GM20431 (cell line): ENCODE measurements around the gene DNAH8.

ENCODE experiments used
- in situ Hi-C: fragments of 300-500 bp; cut with MseI, MboI; formaldehyde crosslinking; loops from one replicate; pipeline ENCODE4 v1.15.0; 2020; ENCODE audit warnings: low sequenced_read_pairs; ENCODE audit not compliant: unreplicated experiment

The DNAH8 gene

DNA sequence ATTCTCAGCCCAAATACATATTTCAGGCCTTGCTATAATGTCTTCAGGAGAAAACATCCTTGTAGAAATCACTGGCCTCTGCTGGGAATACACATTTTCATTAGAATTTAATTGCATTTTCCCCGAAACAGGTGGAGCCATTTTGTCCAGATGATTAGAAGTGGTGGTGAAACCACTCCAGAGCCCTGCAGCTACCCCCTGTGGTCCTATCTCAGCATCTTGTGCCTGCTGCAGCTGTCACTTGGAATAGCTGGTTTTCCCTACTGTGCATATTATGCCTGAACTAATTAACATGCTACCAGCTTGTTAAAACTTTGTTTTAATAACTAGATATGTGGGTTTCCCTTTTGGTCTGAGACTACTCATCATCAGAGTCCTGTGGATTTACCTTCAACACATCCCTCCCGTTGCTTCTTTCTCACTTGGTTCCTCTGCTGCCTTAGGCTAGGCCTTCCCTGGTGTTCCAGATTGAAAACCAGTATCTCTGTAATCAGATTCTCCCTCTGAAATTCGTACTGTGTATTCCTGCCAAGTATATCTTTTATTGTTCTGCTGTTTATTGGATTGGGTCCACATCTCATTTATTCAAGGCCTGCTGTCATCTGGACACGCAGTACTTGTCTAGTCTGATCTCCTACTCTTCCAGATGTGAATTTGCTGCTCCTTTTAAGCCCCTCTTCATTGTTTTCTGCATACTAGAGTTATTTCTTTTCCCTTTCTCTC, 15.2 kb downstream of the DNAH8 start:
- in situ Hi-C loops: no loop called here

GRCh38 chr6:38736951-38737350, 21.8 kb downstream of the DNAH8 start:
- in situ Hi-C loops: no loop called here

DNA sequence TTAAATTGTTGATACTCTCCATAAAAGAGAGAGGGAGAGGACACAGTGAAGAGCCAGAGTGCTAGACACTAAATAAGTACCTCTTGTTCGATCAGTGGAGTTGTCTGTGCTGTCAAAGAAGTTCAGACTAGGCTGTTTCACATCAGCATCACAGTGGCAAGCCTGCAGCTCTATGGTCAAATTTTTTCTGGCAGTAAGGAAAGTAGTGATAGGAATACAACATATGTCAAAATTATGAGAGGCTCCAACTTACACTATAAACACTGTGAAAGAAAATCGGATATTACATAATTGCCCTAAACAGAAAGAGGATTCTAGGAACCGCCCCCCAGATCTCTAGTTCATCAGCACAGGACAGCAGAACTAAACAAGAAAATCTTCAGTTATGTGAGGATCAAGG, 23.1 kb downstream of the DNAH8 start:
- in situ Hi-C loops: no loop called here

DNA sequence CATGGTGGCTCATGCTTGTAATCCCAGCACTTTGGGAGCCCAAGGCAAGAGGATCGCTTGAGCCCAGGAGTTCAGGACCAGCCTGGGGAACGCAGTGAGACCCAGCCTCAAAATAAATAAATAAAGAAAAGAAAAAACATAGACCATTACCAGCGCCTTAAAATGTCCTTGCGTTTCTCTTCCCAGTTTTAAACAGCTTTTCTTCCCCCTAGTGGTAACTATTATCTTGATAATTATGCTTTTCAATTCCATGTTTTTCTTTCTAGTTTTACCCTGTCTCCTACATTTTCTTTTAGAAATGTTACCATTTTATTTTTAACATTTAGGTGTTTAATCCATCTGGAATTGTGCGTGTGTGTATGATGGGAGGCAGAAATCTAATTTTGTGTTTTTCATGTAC, 24.4 kb downstream of the DNAH8 start:
- in situ Hi-C loops: no loop called here

GRCh38 chr6:38749473-38749872, 34.4 kb downstream of the DNAH8 start:
- in situ Hi-C loops: no loop called here

GRCh38 chr6:38750968-38751615, 36.0 kb downstream of the DNAH8 start:
- in situ Hi-C loops: no loop called here

DNA sequence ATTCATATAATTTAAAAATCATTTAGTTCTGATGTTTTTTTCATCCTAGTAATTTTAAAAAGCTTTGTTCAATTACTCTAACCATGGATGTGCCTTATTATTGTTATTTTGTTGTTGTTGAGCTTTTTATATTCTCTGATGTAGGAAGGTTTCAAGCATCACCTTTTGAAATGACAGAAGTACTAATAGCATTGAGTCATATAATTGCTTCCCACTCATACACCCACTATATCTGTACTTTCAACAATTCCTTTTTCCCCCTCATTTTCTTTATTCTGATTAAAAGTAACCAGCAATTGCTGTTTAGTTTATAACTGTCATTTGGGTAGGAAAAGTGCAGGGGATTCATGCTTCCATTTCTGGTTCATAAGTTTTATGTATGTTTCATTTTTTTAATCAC, 38.6 kb downstream of the DNAH8 start:
- in situ Hi-C loops: no loop called here

DNA sequence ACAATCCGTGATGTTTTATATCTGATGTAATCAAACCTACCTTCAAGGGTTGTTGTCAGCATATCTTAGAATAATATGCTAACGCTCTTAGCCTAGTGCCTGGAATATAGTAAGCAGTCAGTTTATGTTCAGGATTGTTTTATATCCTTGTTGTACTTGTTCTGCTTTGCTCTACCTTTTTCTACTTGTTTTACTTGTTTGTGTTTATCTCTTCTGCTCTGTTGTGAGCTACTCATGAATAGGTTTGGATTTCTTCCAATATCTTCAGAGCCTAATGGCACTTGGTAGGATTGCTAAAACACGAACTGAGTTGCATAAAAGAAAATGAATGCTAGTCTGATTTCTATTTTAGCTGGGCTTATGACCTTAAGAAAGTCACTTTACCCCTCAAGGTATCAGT, 40.1 kb downstream of the DNAH8 start:
- in situ Hi-C loops: no loop called here

GRCh38 chr6:38755874-38756273, 40.8 kb downstream of the DNAH8 start:
- in situ Hi-C loops: no loop called here

GRCh38 chr6:38760097-38760496, 45.0 kb downstream of the DNAH8 start:
- in situ Hi-C loops: no loop called here

GRCh38 chr6:38762848-38763247, 47.7 kb downstream of the DNAH8 start:
- in situ Hi-C loops: no loop called here

GRCh38 chr6:38767560-38767959, 52.4 kb downstream of the DNAH8 start:
- in situ Hi-C loops: no loop called here

DNA sequence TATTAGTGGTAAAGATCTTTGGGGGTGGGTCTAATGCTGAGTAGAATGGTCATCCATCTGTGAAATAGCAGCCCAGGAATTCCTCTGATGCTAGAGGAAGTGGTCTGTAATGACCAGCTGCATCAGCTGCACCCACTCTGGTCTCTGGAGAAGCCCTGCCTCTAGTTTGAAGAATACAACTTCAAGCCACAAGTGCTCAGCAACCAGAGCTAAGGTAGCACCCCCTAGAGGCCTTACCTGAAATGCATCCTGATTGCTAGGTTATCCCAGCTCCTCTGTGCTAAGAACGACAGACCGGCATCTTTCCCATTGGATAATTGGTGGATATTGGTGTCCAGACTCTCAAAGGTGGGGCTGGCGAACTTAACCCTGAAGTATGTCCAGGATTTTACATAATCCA, 58.2 kb downstream of the DNAH8 start:
- in situ Hi-C loops: no loop called here

DNA sequence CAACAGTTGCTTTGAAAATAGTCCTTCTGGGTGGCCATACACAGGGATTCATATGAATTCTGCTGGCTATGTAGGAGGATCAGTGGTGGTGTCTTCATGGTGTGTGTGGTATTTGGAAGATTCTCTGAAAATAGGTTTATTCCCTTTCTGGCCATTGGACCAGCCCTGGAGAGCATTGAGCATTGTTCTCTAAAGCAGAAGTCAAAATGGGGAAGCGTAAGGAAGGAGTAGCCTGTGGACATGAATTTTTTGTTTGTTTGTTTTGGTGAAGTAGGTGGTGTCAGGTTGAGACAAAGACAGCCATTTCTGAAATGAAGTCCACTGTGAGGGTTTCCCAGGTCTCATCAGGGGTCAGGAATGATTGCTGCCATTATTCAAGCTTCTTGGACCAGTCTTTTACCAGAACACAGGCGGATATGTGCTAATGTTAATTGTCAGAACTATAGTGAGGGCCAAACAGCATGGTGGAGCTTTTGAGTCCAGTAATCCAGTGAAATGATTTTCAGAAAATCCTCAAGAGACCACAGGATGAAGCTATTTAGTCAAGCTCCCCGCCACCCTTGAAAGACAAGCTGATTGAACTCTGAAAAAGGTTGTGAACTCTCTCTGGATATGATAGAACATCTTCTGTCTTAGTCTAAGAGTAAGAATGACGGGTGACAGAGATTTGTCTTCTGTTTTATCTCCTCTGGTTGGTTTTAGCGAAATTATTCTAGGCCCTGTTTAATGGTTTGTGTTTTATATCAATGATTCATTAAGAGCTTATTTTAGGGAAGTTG, 60.0 kb downstream of the DNAH8 start:
- in situ Hi-C loops: no loop called here

GRCh38 chr6:38775870-38776269, 60.8 kb downstream of the DNAH8 start:
- in situ Hi-C loops: no loop called here

DNA sequence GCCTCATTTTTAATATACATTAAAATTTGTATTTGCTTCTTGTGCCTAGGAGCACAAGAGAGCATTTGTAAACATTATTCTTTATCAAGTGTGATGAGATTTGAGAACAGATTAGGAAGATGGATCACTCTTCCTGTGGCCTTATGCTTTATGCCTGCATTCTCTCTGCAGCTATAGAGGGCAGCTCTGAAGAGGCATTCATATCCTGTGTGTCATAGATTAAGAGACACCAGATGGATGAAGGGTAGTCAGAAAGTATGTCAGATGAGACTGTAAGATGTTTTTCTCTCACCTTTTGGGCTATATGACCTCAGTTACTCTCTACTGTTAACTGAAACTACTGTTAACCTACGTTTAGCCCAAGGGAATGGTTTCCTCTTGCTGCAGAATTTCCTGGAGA, 61.4 kb downstream of the DNAH8 start:
- in situ Hi-C loops: no loop called here

DNA sequence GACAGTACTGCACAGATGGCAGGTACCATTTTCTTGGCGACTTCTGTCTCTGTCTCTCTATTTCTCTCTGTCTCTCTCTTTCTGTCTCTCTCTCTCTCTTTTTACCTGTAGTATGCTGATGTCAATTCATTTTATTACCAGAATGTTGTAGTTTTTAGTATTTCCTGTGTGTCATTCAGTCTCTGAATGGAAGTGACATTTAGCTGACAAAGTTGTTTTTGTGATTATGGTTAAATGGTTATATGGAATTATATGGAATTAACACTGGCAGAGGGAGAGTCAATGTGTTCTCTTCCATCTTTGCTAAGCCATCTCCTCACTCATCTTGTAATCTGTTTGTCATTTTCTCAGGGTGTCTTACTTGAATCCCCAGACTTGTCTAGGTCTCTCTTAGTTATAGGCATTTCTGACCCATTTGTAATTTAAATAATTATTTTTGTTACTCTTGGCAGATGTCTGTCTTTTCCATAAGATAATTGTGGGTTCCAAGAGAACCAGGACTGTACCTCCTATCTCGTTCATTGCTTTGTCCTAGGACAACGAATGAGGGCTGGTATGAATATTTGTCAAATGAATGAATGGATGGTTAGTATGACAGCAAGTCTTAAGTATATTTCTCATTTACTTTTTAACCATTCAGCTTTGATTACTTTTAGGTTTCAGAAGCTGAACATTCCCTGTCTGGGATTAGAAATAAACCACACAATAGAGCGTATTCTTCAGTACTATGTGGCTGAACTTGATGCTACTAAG, 64.4 kb downstream of the DNAH8 start:
- in situ Hi-C loops: no loop called here

GRCh38 chr6:38782616-38783015, 67.5 kb downstream of the DNAH8 start:
- in situ Hi-C loops: no loop called here

- in situ Hi-C loops: no loop called here
Measured at GRCh38 chr6:38783443-38784228, 68.5 kb downstream of the DNAH8 start.
